CD4-positive, CD25-positive, alpha-beta regulatory T cell (primary cell): ENCODE results near the gene TUBA1B. TPM values are rescaled to one million over a fixed set of nuclear protein-coding genes. Genes with fewer than 3 reads are reported as not detected.

ENCODE experiments used
- ATAC-seq, 2 donors: fragments of 150-1000 bp; cut with Tn5 transposase; one replicate each; pipeline ENCODE4 v1.10.0; 2021; ENCODE audit warnings: low read depth in 2 of 2, moderate number of reproducible peaks in 2 of 2, moderate library complexity in 1 of 2
- DNase-seq, 3 donors: peaks; one replicate each; pipeline versions ENCODE4 v3.0.0 to v3.0.0-alpha.2; 2012 to 2022; ENCODE audit warnings: mixed read lengths in 1 of 3
- H3K27ac ChIP-seq: one replicate; pipeline ENCODE4 v1.7.0; 2013; ENCODE audit warnings: mild to moderate bottlenecking, low read length; ENCODE audit not compliant: insufficient read depth, poor library complexity, severe bottlenecking
- H3K27me3 ChIP-seq: one replicate; pipeline ENCODE4 v1.7.0; 2013; ENCODE audit warnings: low read length; ENCODE audit not compliant: control insufficient read depth, insufficient read depth
- H3K36me3 ChIP-seq: one replicate; pipeline ENCODE4 v1.7.0; 2013; ENCODE audit warnings: mild to moderate bottlenecking, low read length, moderate library complexity; ENCODE audit not compliant: control insufficient read depth, insufficient read depth
- H3K4me1 ChIP-seq: 2 replicates; pipeline ENCODE4 v1.7.0; 2013; ENCODE audit warnings: mild to moderate bottlenecking, low read length; ENCODE audit not compliant: insufficient read depth, control insufficient read depth, poor library complexity, severe bottlenecking
- H3K4me3 ChIP-seq: one replicate; pipeline ENCODE4 v1.7.0; 2013; ENCODE audit warnings: low read depth, mild to moderate bottlenecking, low read length, moderate library complexity
- H3K9me3 ChIP-seq, 2 experiments: 1 replicate in 1 of 2; 2 replicates in 1 of 2; pipeline ENCODE4 v1.7.0; 2013; ENCODE audit warnings: low read length in 2 of 2, mild to moderate bottlenecking in 1 of 2, moderate library complexity in 1 of 2; ENCODE audit not compliant: control insufficient read depth in 2 of 2
- H3K27ac Mint-ChIP-seq, 3 donors: one replicate each; pipeline ENCODE4 v1.8.0; 2020 to 2022; ENCODE audit warnings: mild to moderate bottlenecking in 3 of 3, mixed read lengths in 3 of 3, moderate library complexity in 2 of 3
- H3K27me3 Mint-ChIP-seq: one replicate; pipeline ENCODE4 v1.8.0; 2022; ENCODE audit warnings: mild to moderate bottlenecking, mixed read lengths
- H3K36me3 Mint-ChIP-seq: one replicate; pipeline ENCODE4 v1.8.0; 2020; ENCODE audit warnings: mixed read lengths
- H3K4me1 Mint-ChIP-seq, 4 donors: one replicate each; pipeline ENCODE4 v1.8.0; 2020 to 2022; ENCODE audit warnings: mixed read lengths in 4 of 4, mild to moderate bottlenecking in 1 of 4
- H3K4me3 Mint-ChIP-seq, 4 donors: one replicate each; pipeline ENCODE4 v1.8.0; 2020 to 2022; ENCODE audit warnings: mild to moderate bottlenecking in 4 of 4, mixed read lengths in 4 of 4, moderate library complexity in 3 of 4
- H3K9me3 Mint-ChIP-seq, 7 donors: one replicate each; pipeline ENCODE4 v1.8.0; 2020 to 2022; ENCODE audit warnings: mixed read lengths in 7 of 7, mild to moderate bottlenecking in 3 of 7, moderate library complexity in 2 of 7
- polyA plus RNA-seq, 4 donors: library from polyadenylated mRNA; unstranded; fragments of 300-500 nt; fragmentation: Illumina TruSeq; gene quantifications; one replicate each; pipeline ENCODE4 v1.2.3, GENCODE V29; 2021
- total RNA-seq: library from RNA; stranded (reverse); gene quantifications from one replicate; pipeline ENCODE4 v1.2.3, GENCODE V29; 2022

TUBA1B gene
- total and polyA plus RNA-seq, 5 donors from 2014 or later: 174 to 648 (median 499) TPM

GRCh38 chr12:49089821-49090773 is 41.1 kb downstream of the TUBA1B start:
- H3K9me3 Mint-ChIP-seq: peaks cover 0 to under 1% (median 0%) of the 10 kb centered on the region in 7 donors
- DNase-seq (peak in 2 of 3 donors; percentile 33 to 48), ATAC-seq (no peak)
- Histone ChIP-seq H3K27me3 (peaks cover 32% of the 10 kb centered on the region), H3K27ac (no peak overlapping the region), H3K4me3 (peak overlapping the region; percentile 53), H3K9me3 (no peaks in the 10 kb centered on the region), H3K4me1 (peaks cover 64% of the 10 kb centered on the region), H3K36me3 (no peaks in the 10 kb centered on the region)
- peaks cover 0 to 63% (median 38%) of the 10 kb centered on the region in 4 donors for H3K4me1 Mint-ChIP-seq
- no peak overlapping the region for H3K27ac Mint-ChIP-seq
- peaks cover 87% of the 10 kb centered on the region for H3K27me3 Mint-ChIP-seq
- H3K36me3 Mint-ChIP-seq: peaks cover 3% of the 10 kb centered on the region
- H3K4me3 Mint-ChIP-seq: peak overlapping the region; percentile 74 to 82 (median 78)

- ATAC-seq (no peak), DNase-seq (no peak)
- Histone ChIP-seq H3K9me3 (peaks cover 0 to 2% of the 10 kb centered on the region in 2 experiments), H3K36me3 (no peaks in the 10 kb centered on the region), H3K4me1 (peaks cover 54% of the 10 kb centered on the region), H3K4me3 (no peak overlapping the region), H3K27ac (no peak overlapping the region), H3K27me3 (peaks cover 28% of the 10 kb centered on the region)
- Mint-ChIP-seq H3K27me3 (peaks cover 90% of the 10 kb centered on the region), H3K4me1 (peaks cover 0 to 53% (median 34%) of the 10 kb centered on the region in 4 donors), H3K36me3 (no peaks in the 10 kb centered on the region), H3K9me3 (no peaks in the 10 kb centered on the region), H3K4me3 (peak overlapping the region in 2 of 4 donors; percentile 52 to 72), H3K27ac (no peak overlapping the region)
Observed at GRCh38 chr12:49088932-49089330, 42.3 kb downstream of the TUBA1B start.

GRCh38 chr12:49088150-49088931 is 42.9 kb downstream of the TUBA1B start:
- peaks cover 0 to 2% of the 10 kb centered on the region in 2 experiments for H3K9me3 ChIP-seq
- Mint-ChIP-seq H3K27ac (no peak overlapping the region), H3K4me3 (peak overlapping the region; percentile 17 to 72 (median 56)), H3K36me3 (no peaks in the 10 kb centered on the region), H3K9me3 (no peaks in the 10 kb centered on the region), H3K4me1 (peaks cover 0 to 47% (median 29%) of the 10 kb centered on the region in 4 donors), H3K27me3 (peaks cover 86% of the 10 kb centered on the region)
- peak; percentile 88 to 89 for ATAC-seq
- peak; percentile 57 to 83 (median 77) for DNase-seq
- H3K4me3 ChIP-seq: no peak overlapping the region
- peaks cover 49% of the 10 kb centered on the region for H3K4me1 ChIP-seq
- no peak overlapping the region for H3K27ac ChIP-seq
- H3K27me3 ChIP-seq: peaks cover 26% of the 10 kb centered on the region
- H3K36me3 ChIP-seq: no peaks in the 10 kb centered on the region

DNA sequence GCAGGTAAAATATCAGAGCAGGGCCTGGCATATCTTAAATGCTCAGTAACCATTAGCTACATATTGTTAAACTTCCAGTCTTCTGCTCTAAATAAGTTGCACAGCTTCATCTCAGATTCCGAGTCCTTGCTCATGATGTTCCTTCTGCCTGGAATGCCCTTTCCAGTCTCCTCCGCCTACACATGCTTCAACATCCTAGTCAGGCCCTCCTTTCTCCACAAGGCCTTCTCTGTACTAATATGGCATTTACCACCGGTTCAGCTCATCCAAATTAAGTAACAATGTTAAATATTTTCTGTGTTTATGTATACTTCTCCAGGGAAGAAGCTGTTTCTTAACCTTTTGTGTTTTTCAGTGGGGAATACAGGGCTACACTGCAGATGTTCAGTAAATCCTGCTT is 45.1 kb downstream of the TUBA1B start:
- H3K9me3 ChIP-seq: peaks cover 0 to 2% of the 10 kb centered on the region in 2 experiments
- H3K4me1 ChIP-seq: peaks cover 33% of the 10 kb centered on the region
- peaks cover 69% of the 10 kb centered on the region for H3K27me3 Mint-ChIP-seq
- H3K4me3 Mint-ChIP-seq: no peak overlapping the region
- no peaks in the 10 kb centered on the region for H3K36me3 ChIP-seq
- no peaks in the 10 kb centered on the region for H3K36me3 Mint-ChIP-seq
- peaks cover 13% of the 10 kb centered on the region for H3K27me3 ChIP-seq
- H3K4me1 Mint-ChIP-seq: peaks cover 0 to 33% (median 23%) of the 10 kb centered on the region in 4 donors
- no peak overlapping the region for H3K27ac Mint-ChIP-seq
- H3K4me3 ChIP-seq: no peak overlapping the region
- no peak for DNase-seq
- H3K9me3 Mint-ChIP-seq: no peaks in the 10 kb centered on the region
- H3K27ac ChIP-seq: no peak overlapping the region
- no peak for ATAC-seq

- Mint-ChIP-seq H3K27me3 (peaks cover 56% of the 10 kb centered on the region), H3K9me3 (no peaks in the 10 kb centered on the region)
- DNase-seq: no peak
Observed at GRCh38 chr12:49084438-49084837, 46.8 kb downstream of the TUBA1B start.

GRCh38 chr12:49079793-49080192 is 51.4 kb downstream of the TUBA1B start:
- Mint-ChIP-seq H3K9me3 (no peaks in the 10 kb centered on the region), H3K36me3 (no peaks in the 10 kb centered on the region), H3K27me3 (peaks cover 22% of the 10 kb centered on the region), H3K4me3 (no peak overlapping the region), H3K27ac (no peak overlapping the region), H3K4me1 (no peaks in the 10 kb centered on the region)
- peaks cover 0 to 2% of the 10 kb centered on the region in 2 experiments for H3K9me3 ChIP-seq
- no peak for DNase-seq
- H3K4me1 ChIP-seq: no peaks in the 10 kb centered on the region
- no peak for ATAC-seq
- no peak overlapping the region for H3K27ac ChIP-seq
- no peak overlapping the region for H3K4me3 ChIP-seq
- no peaks in the 10 kb centered on the region for H3K36me3 ChIP-seq
- H3K27me3 ChIP-seq: no peaks in the 10 kb centered on the region

More at GRCh38 chr12:49084438-49084837, 46.8 kb downstream of the TUBA1B start:
- peaks cover 17% of the 10 kb centered on the region for H3K4me1 ChIP-seq
- H3K36me3 ChIP-seq: no peaks in the 10 kb centered on the region
- no peak overlapping the region for H3K27ac Mint-ChIP-seq
- ATAC-seq: no peak
- peaks cover 0 to 21% (median 15%) of the 10 kb centered on the region in 4 donors for H3K4me1 Mint-ChIP-seq
- H3K27me3 ChIP-seq: peaks cover 9% of the 10 kb centered on the region
- H3K27ac ChIP-seq: no peak overlapping the region
- H3K4me3 Mint-ChIP-seq: no peak overlapping the region
- peaks cover 0 to 2% of the 10 kb centered on the region in 2 experiments for H3K9me3 ChIP-seq
- no peak overlapping the region for H3K4me3 ChIP-seq
- no peaks in the 10 kb centered on the region for H3K36me3 Mint-ChIP-seq
